Measurements from ENCODE around the gene SPINDOC.
"Not testable (repeated sequence)": the region's sequence is repeated elsewhere in the genome, so short reads cannot be mapped to it uniquely, and the experiment has no call there.

Gene SPINDOC

GRCh38 chr11:63813035-63813562 is at the start of gene SPINDOC:
Gene SPINDOC, plus strand, starts transcription at chr11:63813456. Its CDS starts 231 bp downstream, at chr11:63813687.
- DNase-seq: peak; percentile 37 to 93

GRCh38 chr11:63763496-63764339 is 49.5 kb upstream of the SPINDOC start:
- peak in 1 of 2 experiments; percentile 81 for DNase-seq

GRCh38 chr11:63764340-63764678 is 48.9 kb upstream of the SPINDOC start:
- no peak for DNase-seq

- peak; percentile 34 to 54 for DNase-seq
Observed at GRCh38 chr11:63764679-63765647, 48.3 kb upstream of the SPINDOC start.

- DNase-seq: no peak
Observed at GRCh38 chr11:63765688-63766241, 47.5 kb upstream of the SPINDOC start.

- peak in 1 of 2 experiments; percentile 53 for DNase-seq
Observed at GRCh38 chr11:63766531-63767235, 46.6 kb upstream of the SPINDOC start.

- DNase-seq: no peak
Observed at GRCh38 chr11:63767267-63767564, 46.0 kb upstream of the SPINDOC start.

- peak; percentile 82 to 93 for DNase-seq
Observed at GRCh38 chr11:63767565-63768236, 45.6 kb upstream of the SPINDOC start.

GRCh38 chr11:63768237-63769041 is 44.8 kb upstream of the SPINDOC start, which contains the start of gene ZFTA:
Gene ZFTA, minus strand, starts transcription at chr11:63768775. Its CDS starts 153 bp downstream, at chr11:63768622.
- peak; percentile 50 to 92 for DNase-seq

GRCh38 chr11:63769042-63769713 is 44.1 kb upstream of the SPINDOC start:
- peak in 1 of 2 experiments; percentile 73 for DNase-seq

- peak; percentile 27 to 61 for DNase-seq
Observed at GRCh38 chr11:63769714-63770455, 43.4 kb upstream of the SPINDOC start.

GRCh38 chr11:63770763-63771162 is 42.5 kb upstream of the SPINDOC start:
- no peak for DNase-seq

- not testable (repeated sequence) for DNase-seq
Observed at GRCh38 chr11:63771741-63772318, 41.4 kb upstream of the SPINDOC start.

GRCh38 chr11:63775191-63775590 is 38.1 kb upstream of the SPINDOC start:
- no peak for DNase-seq

GRCh38 chr11:63779039-63779438 is 34.2 kb upstream of the SPINDOC start:
- no peak for DNase-seq

GRCh38 chr11:63782749-63783148 is 30.5 kb upstream of the SPINDOC start:
- no peak for DNase-seq

GRCh38 chr11:63783925-63784592 is 29.2 kb upstream of the SPINDOC start:
- no peak for DNase-seq

- no peak for DNase-seq
Observed at GRCh38 chr11:63785823-63786222, 27.4 kb upstream of the SPINDOC start.

All from NCI-H526 (cell line).